Liver (tissue), 9 donors: Measurements from ENCODE around the gene CCDC92. TPM values are rescaled to one million over a fixed set of nuclear protein-coding genes. Genes with fewer than 3 reads are reported as not detected.
A peak's percentile ranks its signal among the peaks of the same experiment; 100 is the strongest.

Experiments used
- DNase-seq: peaks from one replicate; pipeline ENCODE4 v3.0.0-alpha.2; 2017; ENCODE audit warnings: low spot score
- H3K27ac ChIP-seq, 2 donors: one replicate each; pipeline ENCODE4 v1.7.0; 2013; ENCODE audit warnings: inconsistent platforms in 2 of 2, low read length in 2 of 2, control low read depth in 1 of 2, low read depth in 1 of 2, mild to moderate bottlenecking in 1 of 2
- H3K27me3 ChIP-seq, 4 donors: one replicate each; pipeline versions ENCODE4 v1.6.1 to v1.7.0; 2013; ENCODE audit warnings: low read length in 3 of 4, inconsistent platforms in 1 of 4, mild to moderate bottlenecking in 1 of 4, moderate library complexity in 1 of 4; ENCODE audit not compliant: control insufficient read depth in 4 of 4, insufficient read depth in 4 of 4
- H3K36me3 ChIP-seq, 4 donors: one replicate each; pipeline versions ENCODE4 v1.6.1 to v1.7.0; 2013; ENCODE audit warnings: low read length in 3 of 4, mild to moderate bottlenecking in 3 of 4, low read depth in 1 of 4, moderate library complexity in 1 of 4; ENCODE audit not compliant: control insufficient read depth in 4 of 4, insufficient read depth in 3 of 4
- H3K4me1 ChIP-seq, 4 donors: one replicate each; pipeline versions ENCODE4 v1.6.1 to v1.7.0; 2013; ENCODE audit warnings: low read length in 3 of 4, mild to moderate bottlenecking in 3 of 4, moderate library complexity in 1 of 4; ENCODE audit not compliant: control insufficient read depth in 4 of 4, insufficient read depth in 4 of 4
- H3K4me3 ChIP-seq, 3 donors: one replicate each; pipeline versions ENCODE4 v1.6.1 to v1.7.0; 2013; ENCODE audit warnings: low read length in 3 of 3, control low read depth in 1 of 3, low read depth in 1 of 3, mild to moderate bottlenecking in 1 of 3
- H3K9ac ChIP-seq, 2 donors: one replicate each; pipeline ENCODE4 v1.7.0; 2013; ENCODE audit warnings: low read length in 2 of 2, mild to moderate bottlenecking in 2 of 2, moderate library complexity in 2 of 2, control low read depth in 1 of 2, low read depth in 1 of 2
- H3K9me3 ChIP-seq, 4 donors: one replicate each; pipeline versions ENCODE4 v1.6.1 to v1.7.0; 2013; ENCODE audit warnings: low read length in 3 of 4; ENCODE audit not compliant: control insufficient read depth in 4 of 4
- CTCF ChIP-seq: fragments of 150-350 bp; IDR thresholded peaks from 2 replicates; pipeline ENCODE4 v1.5.1; 2017; ENCODE audit warnings: improper control_type of control experiment, low read depth, low read length; ENCODE audit not compliant: missing input control
- FOXA1 ChIP-seq: IDR thresholded peaks from 2 replicates; pipeline ENCODE4 v1.6.1; 2016; ENCODE audit warnings: antibody characterized with exemption
- FOXA2 ChIP-seq: IDR thresholded peaks from 2 replicates; pipeline ENCODE4 v1.6.1; 2016; ENCODE audit warnings: antibody characterized with exemption
- GABPA ChIP-seq, 2 donors: IDR thresholded peaks in 1 of 2; conservative IDR thresholded peaks in 1 of 2; 2 replicates each; pipeline ENCODE4 v1.6.1; 2016; ENCODE audit warnings: antibody characterized with exemption in 2 of 2, mild to moderate bottlenecking in 1 of 2, moderate library complexity in 1 of 2
- HNF4G ChIP-seq: IDR thresholded peaks from 2 replicates; pipeline ENCODE4 v1.6.1; 2016; ENCODE audit warnings: antibody characterized with exemption
- JUND ChIP-seq, 2 donors: IDR thresholded peaks; 2 replicates each; pipeline ENCODE4 v1.6.1; 2016; ENCODE audit warnings: antibody characterized with exemption in 2 of 2
- NR2F2 ChIP-seq: IDR thresholded peaks from 2 replicates; pipeline ENCODE4 v1.6.1; 2016; ENCODE audit warnings: antibody characterized with exemption
- RXRA ChIP-seq, 2 donors: IDR thresholded peaks; 2 replicates each; pipeline ENCODE4 v1.6.1; 2017 to 2018; ENCODE audit warnings: antibody characterized with exemption in 2 of 2, mild to moderate bottlenecking in 1 of 2
- SP1 ChIP-seq: IDR thresholded peaks from 2 replicates; pipeline ENCODE4 v1.6.1; 2018; ENCODE audit warnings: antibody characterized with exemption, mild to moderate bottlenecking
- TAF1 ChIP-seq: conservative IDR thresholded peaks from 2 replicates; pipeline ENCODE4 v1.6.1; 2016; ENCODE audit warnings: antibody characterized with exemption, mild to moderate bottlenecking
- YY1 ChIP-seq: IDR thresholded peaks from 2 replicates; pipeline ENCODE4 v1.6.1; 2016; ENCODE audit warnings: antibody characterized with exemption, mild to moderate bottlenecking
- WGBS: extraction: QIAGEN DNeasy Blood & Tissue Kit; methylation state at CpG from one replicate; pipeline ENCODE4 v1.1.7; 2013; 5-methylcytosine and 5-hydroxymethylcytosine counted together
- polyA plus RNA-seq, 2 donors: library from polyadenylated mRNA; stranded (reverse) in 1 of 2; unstranded in 1 of 2; fragments of 200-250 nt in 1 of 2; fragments of >200 nt in 1 of 2; fragmentation: Nextera tagmentation in 1 of 2; extraction: Ambion mirVana in 1 of 2; gene quantifications; one replicate each; pipeline versions ENCODE4 v1.2.1 to v1.2.3, GENCODE V29; 2013 to 2015
- total RNA-seq, 2 donors: library from RNA; depleted of rRNA; stranded (reverse); fragments of >200 nt; gene quantifications; one replicate each; pipeline ENCODE4 v1.2.3, GENCODE V29; 2014
- TF ChIP-seq, protein P1 (sequence below): IDR thresholded peaks from 2 replicates; pipeline ENCODE4 v1.6.1; 2016; ENCODE audit warnings: antibody characterized with exemption
- TF ChIP-seq, protein P2 (sequence below): IDR thresholded peaks from 2 replicates; pipeline ENCODE4 v1.6.1; 2016; ENCODE audit warnings: antibody characterized with exemption
- TF ChIP-seq, protein P3 (sequence below): IDR thresholded peaks from 2 replicates; pipeline ENCODE4 v1.6.1; 2016; ENCODE audit warnings: antibody characterized with exemption, mild to moderate bottlenecking
- donor health status: healthy.
- donor health status: healthy.
- donor health status: healthy.
- donor health status: healthy.
- donor health status: healthy.

The CCDC92 gene
- total and polyA plus RNA-seq, 4 donors = 2.1 to 14.6 (median 9.3) TPM

DNA sequence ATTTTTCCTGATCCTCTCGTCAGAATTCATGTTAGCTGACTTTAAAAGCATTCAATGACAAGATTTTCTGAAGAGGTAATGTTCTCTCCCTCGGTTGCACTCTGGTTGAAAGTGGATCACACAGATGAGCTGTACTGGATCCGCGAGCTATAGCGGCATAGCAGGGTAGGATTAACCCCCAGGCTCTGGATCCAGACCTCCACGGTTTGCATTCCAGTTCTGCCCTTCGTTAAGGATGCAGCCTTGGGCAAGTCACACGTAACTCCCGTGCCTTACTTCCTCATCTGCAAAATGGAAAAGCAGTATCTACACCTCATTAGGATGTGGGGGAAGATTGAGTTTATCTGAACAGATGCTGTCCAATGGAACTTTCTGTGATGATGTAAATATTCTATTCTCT, 13.8 kb downstream of the CCDC92 start:
- Histone ChIP-seq H3K9me3 (no peaks in the 10 kb centered on the region), H3K27me3 (no peaks in the 10 kb centered on the region), H3K27ac (no peak overlapping the region), H3K36me3 (no peaks in the 10 kb centered on the region), H3K9ac (no peak overlapping the region), H3K4me3 (no peak overlapping the region), H3K4me1 (peaks cover 0 to 9% (median 5%) of the 10 kb centered on the region in 4 donors)
- WGBS = 89% methylated on average over 9 of the region's 9 CpGs
- DNase-seq = no peak
- TF ChIP-seq FOXA1 (no peak), SP1 (no peak), NR2F2 (no peak)

DNA sequence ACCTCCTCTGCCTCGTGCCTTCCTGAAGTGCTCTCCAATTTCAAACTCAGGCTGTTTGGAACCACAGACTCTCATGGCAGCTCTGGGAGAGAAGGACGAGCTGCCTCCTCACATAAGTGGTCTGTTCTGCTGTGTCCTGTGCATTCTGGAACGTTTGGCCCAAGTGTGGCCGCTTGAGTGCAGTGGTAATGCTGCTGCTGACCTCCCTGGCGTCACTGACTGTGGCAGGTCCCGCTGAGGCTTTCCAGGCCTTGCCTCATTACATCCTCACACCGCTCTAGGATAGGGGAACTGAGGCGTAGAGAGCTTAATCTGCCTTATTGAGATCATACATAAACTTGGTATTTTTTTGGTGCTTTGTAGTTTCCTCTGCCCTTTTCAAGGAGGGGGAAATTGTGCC, 14.2 kb downstream of the CCDC92 start:
- TF ChIP-seq, protein P1, sequence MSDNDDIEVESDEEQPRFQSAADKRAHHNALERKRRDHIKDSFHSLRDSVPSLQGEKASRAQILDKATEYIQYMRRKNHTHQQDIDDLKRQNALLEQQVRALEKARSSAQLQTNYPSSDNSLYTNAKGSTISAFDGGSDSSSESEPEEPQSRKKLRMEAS = no peak
- TF ChIP-seq YY1 = no peak
- no peak for TF ChIP-seq CTCF
- TF ChIP-seq RXRA (IDR thresholded peaks at IDR 0.05) = peak; percentile 34 to 68
- no peak for TF ChIP-seq JUND (IDR thresholded peaks at IDR 0.05)
- TF ChIP-seq, protein P2, sequence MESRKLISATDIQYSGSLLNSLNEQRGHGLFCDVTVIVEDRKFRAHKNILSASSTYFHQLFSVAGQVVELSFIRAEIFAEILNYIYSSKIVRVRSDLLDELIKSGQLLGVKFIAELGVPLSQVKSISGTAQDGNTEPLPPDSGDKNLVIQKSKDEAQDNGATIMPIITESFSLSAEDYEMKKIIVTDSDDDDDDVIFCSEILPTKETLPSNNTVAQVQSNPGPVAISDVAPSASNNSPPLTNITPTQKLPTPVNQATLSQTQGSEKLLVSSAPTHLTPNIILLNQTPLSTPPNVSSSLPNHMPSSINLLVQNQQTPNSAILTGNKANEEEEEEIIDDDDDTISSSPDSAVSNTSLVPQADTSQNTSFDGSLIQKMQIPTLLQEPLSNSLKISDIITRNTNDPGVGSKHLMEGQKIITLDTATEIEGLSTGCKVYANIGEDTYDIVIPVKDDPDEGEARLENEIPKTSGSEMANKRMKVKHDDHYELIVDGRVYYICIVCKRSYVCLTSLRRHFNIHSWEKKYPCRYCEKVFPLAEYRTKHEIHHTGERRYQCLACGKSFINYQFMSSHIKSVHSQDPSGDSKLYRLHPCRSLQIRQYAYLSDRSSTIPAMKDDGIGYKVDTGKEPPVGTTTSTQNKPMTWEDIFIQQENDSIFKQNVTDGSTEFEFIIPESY = no peak
- no peak for TF ChIP-seq FOXA2
- peak; percentile 53 for TF ChIP-seq NR2F2
- TF ChIP-seq TAF1 = no peak
- no peak for TF ChIP-seq GABPA (IDR thresholded peaks at IDR 0.05 in 1 of 2, conservative IDR thresholded peaks at IDR 0.05 in 1 of 2)
- no peak for TF ChIP-seq FOXA1
- TF ChIP-seq HNF4G = no peak
- TF ChIP-seq SP1 = peak; percentile 32
- TF ChIP-seq, protein P3, sequence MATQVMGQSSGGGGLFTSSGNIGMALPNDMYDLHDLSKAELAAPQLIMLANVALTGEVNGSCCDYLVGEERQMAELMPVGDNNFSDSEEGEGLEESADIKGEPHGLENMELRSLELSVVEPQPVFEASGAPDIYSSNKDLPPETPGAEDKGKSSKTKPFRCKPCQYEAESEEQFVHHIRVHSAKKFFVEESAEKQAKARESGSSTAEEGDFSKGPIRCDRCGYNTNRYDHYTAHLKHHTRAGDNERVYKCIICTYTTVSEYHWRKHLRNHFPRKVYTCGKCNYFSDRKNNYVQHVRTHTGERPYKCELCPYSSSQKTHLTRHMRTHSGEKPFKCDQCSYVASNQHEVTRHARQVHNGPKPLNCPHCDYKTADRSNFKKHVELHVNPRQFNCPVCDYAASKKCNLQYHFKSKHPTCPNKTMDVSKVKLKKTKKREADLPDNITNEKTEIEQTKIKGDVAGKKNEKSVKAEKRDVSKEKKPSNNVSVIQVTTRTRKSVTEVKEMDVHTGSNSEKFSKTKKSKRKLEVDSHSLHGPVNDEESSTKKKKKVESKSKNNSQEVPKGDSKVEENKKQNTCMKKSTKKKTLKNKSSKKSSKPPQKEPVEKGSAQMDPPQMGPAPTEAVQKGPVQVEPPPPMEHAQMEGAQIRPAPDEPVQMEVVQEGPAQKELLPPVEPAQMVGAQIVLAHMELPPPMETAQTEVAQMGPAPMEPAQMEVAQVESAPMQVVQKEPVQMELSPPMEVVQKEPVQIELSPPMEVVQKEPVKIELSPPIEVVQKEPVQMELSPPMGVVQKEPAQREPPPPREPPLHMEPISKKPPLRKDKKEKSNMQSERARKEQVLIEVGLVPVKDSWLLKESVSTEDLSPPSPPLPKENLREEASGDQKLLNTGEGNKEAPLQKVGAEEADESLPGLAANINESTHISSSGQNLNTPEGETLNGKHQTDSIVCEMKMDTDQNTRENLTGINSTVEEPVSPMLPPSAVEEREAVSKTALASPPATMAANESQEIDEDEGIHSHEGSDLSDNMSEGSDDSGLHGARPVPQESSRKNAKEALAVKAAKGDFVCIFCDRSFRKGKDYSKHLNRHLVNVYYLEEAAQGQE = no peak
- no peak overlapping the region for H3K9ac ChIP-seq
- WGBS = 87% methylated on average over 8 of the region's 8 CpGs

More for the DNA sequence above, 14.2 kb downstream of the CCDC92 start:
- no peaks in the 10 kb centered on the region for H3K9me3 ChIP-seq
- no peak overlapping the region for H3K4me3 ChIP-seq
- peaks cover 0 to 5% (median 3%) of the 10 kb centered on the region in 4 donors for H3K4me1 ChIP-seq
- DNase-seq = no peak
- H3K27ac ChIP-seq = no peak overlapping the region
- no peaks in the 10 kb centered on the region for H3K36me3 ChIP-seq
- no peaks in the 10 kb centered on the region for H3K27me3 ChIP-seq
